ENCODE measurements around the gene UPF1.

UPF1 gene

GRCh38 chr19:18893587-18894253 lies 62.0 kb downstream of the UPF1 start:
- DNase-seq (ENCODE audit: low read depth in 1 of 2, low spot score in 1 of 2): no peak
- Histone ChIP-seq H3K27me3 (ENCODE audit: insufficient read depth, poor library complexity, severe bottlenecking) (peaks cover 18% of the 10 kb centered on the region), H3K4me3 (replicated peaks; ENCODE audit: insufficient read depth, low read length) (no peak overlapping the region), H3K27ac (replicated peaks) (no peak overlapping the region)
- TF ChIP-seq POLR2AphosphoS5 (IDR thresholded peaks at IDR 0.05; ENCODE audit: low read depth): no peak
- no peak for TF ChIP-seq REST (IDR thresholded peaks at IDR 0.05; ENCODE audit: insufficient replicate concordance, low read depth)

- peak overlapping the region; percentile 57 for H3K4me3 ChIP-seq (replicated peaks; ENCODE audit: insufficient read depth, low read length)
- DNase-seq (ENCODE audit: low read depth in 1 of 2, low spot score in 1 of 2): no peak
- H3K27me3 ChIP-seq (ENCODE audit: insufficient read depth, poor library complexity, severe bottlenecking): peaks cover 18% of the 10 kb centered on the region
- H3K27ac ChIP-seq (replicated peaks): no peak overlapping the region
- TF ChIP-seq REST (IDR thresholded peaks at IDR 0.05; ENCODE audit: insufficient replicate concordance, low read depth): no peak
Observed at GRCh38 chr19:18894254-18895037, 62.7 kb downstream of the UPF1 start.

GRCh38 chr19:18895038-18895823 lies 63.5 kb downstream of the UPF1 start:
- H3K27ac ChIP-seq (replicated peaks): no peak overlapping the region
- TF ChIP-seq GABPA (IDR thresholded peaks at IDR 0.05; ENCODE audit: low read depth) (no peak), POLR2AphosphoS5 (IDR thresholded peaks at IDR 0.05; ENCODE audit: low read depth) (no peak), SPI1 (IDR thresholded peaks at IDR 0.05; ENCODE audit: borderline replicate concordance, low read depth) (no peak), REST (IDR thresholded peaks at IDR 0.05; ENCODE audit: insufficient replicate concordance, low read depth) (no peak), CTCF (IDR thresholded peaks at IDR 0.05; ENCODE audit: insufficient read depth, low read length) (peak; percentile 30)
- H3K27me3 ChIP-seq (ENCODE audit: insufficient read depth, poor library complexity, severe bottlenecking): peaks cover 18% of the 10 kb centered on the region
- peak overlapping the region; percentile 57 for H3K4me3 ChIP-seq (replicated peaks; ENCODE audit: insufficient read depth, low read length)
- DNase-seq (ENCODE audit: low read depth in 1 of 2, low spot score in 1 of 2): peak in 1 of 2 experiments; percentile 37

Measured in HL-60 (cell line).